ENCODE data around the gene ZNF512B.

DNA sequence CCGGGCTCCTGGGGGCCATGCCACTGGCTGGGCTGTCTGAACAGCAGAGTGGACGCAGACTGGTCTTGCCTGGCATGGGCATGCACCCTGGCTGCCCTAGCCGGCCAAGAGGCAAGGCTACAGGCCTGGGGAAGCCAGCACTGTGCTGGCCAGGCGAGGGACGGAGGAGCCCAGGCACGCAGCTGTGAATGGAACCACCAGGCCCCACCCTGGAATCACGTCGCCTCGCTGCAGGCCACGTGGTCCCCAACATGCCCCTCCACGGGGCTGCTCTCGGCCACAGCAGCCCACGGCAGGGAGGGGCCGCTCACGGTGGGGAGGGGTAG, 17.6 kb downstream of the ZNF512B start:
- TF ChIP-seq ARNTL (CRISPR knock-in tag; IDR thresholded peaks at IDR 0.05; ENCODE audit: borderline replicate concordance, low read depth) (no peak), ZFP30 (CRISPR knock-in tag; IDR thresholded peaks at IDR 0.05) (no peak), ZFP3 (CRISPR knock-in tag; IDR thresholded peaks at IDR 0.05) (no peak), RARB (CRISPR knock-in tag; IDR thresholded peaks at IDR 0.05) (no peak), SNAI2 (CRISPR knock-in tag; IDR thresholded peaks at IDR 0.05) (no peak)
- TF ChIP-seq, protein P1, sequence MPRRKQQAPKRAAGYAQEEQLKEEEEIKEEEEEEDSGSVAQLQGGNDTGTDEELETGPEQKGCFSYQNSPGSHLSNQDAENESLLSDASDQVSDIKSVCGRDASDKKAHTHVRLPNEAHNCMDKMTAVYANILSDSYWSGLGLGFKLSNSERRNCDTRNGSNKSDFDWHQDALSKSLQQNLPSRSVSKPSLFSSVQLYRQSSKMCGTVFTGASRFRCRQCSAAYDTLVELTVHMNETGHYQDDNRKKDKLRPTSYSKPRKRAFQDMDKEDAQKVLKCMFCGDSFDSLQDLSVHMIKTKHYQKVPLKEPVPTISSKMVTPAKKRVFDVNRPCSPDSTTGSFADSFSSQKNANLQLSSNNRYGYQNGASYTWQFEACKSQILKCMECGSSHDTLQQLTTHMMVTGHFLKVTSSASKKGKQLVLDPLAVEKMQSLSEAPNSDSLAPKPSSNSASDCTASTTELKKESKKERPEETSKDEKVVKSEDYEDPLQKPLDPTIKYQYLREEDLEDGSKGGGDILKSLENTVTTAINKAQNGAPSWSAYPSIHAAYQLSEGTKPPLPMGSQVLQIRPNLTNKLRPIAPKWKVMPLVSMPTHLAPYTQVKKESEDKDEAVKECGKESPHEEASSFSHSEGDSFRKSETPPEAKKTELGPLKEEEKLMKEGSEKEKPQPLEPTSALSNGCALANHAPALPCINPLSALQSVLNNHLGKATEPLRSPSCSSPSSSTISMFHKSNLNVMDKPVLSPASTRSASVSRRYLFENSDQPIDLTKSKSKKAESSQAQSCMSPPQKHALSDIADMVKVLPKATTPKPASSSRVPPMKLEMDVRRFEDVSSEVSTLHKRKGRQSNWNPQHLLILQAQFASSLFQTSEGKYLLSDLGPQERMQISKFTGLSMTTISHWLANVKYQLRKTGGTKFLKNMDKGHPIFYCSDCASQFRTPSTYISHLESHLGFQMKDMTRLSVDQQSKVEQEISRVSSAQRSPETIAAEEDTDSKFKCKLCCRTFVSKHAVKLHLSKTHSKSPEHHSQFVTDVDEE (CRISPR knock-in tag; IDR thresholded peaks at IDR 0.05) = no peak

Data from SK-N-SH treated with all-trans-retinoic acid at 6 μM for 48 hours (cell line).